HPDE6-E6E7 (cell line): ENCODE results near the gene SMAD6.
A peak's percentile ranks its signal among the peaks of the same experiment; 100 is the strongest.

ENCODE experiments used
- DNase-seq: peaks from one replicate; pipeline ENCODE4 v3.0.0; 2011; ENCODE audit warnings: missing footprints; ENCODE audit errors: extremely low spot score

SMAD6 gene

GRCh38 chr15:66775127-66776105 lies 73.4 kb downstream of the SMAD6 start:
- DNase-seq, result no peak

- no peak for DNase-seq
Measured at GRCh38 chr15:66777054-66777453, 75.0 kb downstream of the SMAD6 start.

- no peak for DNase-seq
Measured at GRCh38 chr15:66777596-66778313, 75.7 kb downstream of the SMAD6 start.

- DNase-seq, result no peak
Measured at GRCh38 chr15:66778314-66778665, 76.3 kb downstream of the SMAD6 start.

GRCh38 chr15:66778716-66779115 lies 76.7 kb downstream of the SMAD6 start:
- no peak for DNase-seq

- no peak for DNase-seq
Measured at GRCh38 chr15:66779331-66780009, 77.4 kb downstream of the SMAD6 start.

GRCh38 chr15:66780172-66780972 lies 78.3 kb downstream of the SMAD6 start:
- DNase-seq, result peak; percentile 68

- no peak for DNase-seq
Measured at GRCh38 chr15:66780973-66781718, 79.1 kb downstream of the SMAD6 start.

- no peak for DNase-seq
Measured at GRCh38 chr15:66782785-66783184, 80.7 kb downstream of the SMAD6 start.

GRCh38 chr15:66783314-66783713 lies 81.3 kb downstream of the SMAD6 start:
- DNase-seq, result no peak

- no peak for DNase-seq
Measured at GRCh38 chr15:66783725-66784124, 81.7 kb downstream of the SMAD6 start.

GRCh38 chr15:66784174-66784573 lies 82.1 kb downstream of the SMAD6 start:
- DNase-seq, result no peak

- DNase-seq, result no peak
Measured at GRCh38 chr15:66785637-66786036, 83.6 kb downstream of the SMAD6 start.

GRCh38 chr15:66786222-66786621 lies 84.2 kb downstream of the SMAD6 start:
- DNase-seq, result no peak

GRCh38 chr15:66786708-66787488 lies 84.9 kb downstream of the SMAD6 start:
- DNase-seq, result no peak

- no peak for DNase-seq
Measured at GRCh38 chr15:66787489-66787871, 85.4 kb downstream of the SMAD6 start.

GRCh38 chr15:66788024-66788423 lies 86.0 kb downstream of the SMAD6 start:
- DNase-seq, result no peak

- DNase-seq, result no peak
Measured at GRCh38 chr15:66789029-66790025, 87.3 kb downstream of the SMAD6 start.

GRCh38 chr15:66795851-66796250 lies 93.8 kb downstream of the SMAD6 start:
- no peak for DNase-seq
